ENCODE data around the gene TMEM269.

The TMEM269 gene

GRCh38 chr1:42784946-42785693, at the start of gene TMEM269:
TMEM269 (plus strand) TSS chr1:42784991; CDS start chr1:42789894, 4,903 bp downstream.
- DNase-seq, result peak; percentile 37

- DNase-seq, result no peak
Observed at GRCh38 chr1:42735056-42735455, 49.7 kb upstream of the TMEM269 start.

- DNase-seq, result no peak
Observed at GRCh38 chr1:42735477-42736105, 49.2 kb upstream of the TMEM269 start.

- DNase-seq, result no peak
Observed at GRCh38 chr1:42736152-42736551, 48.6 kb upstream of the TMEM269 start.

GRCh38 chr1:42736571-42737200, 48.1 kb upstream of the TMEM269 start:
- no peak for DNase-seq

- no peak for DNase-seq
Observed at GRCh38 chr1:42737257-42737656, 47.5 kb upstream of the TMEM269 start.

GRCh38 chr1:42737986-42738677, 46.7 kb upstream of the TMEM269 start:
- DNase-seq, result no peak

GRCh38 chr1:42738678-42739226, 46.0 kb upstream of the TMEM269 start:
- DNase-seq, result no peak

- no peak for DNase-seq
Observed at GRCh38 chr1:42739753-42740700, 44.8 kb upstream of the TMEM269 start, which contains the start of gene CLDN19. CLDN19 (minus strand) TSS chr1:42740236; CDS start chr1:42740063, 173 bp downstream.

- DNase-seq, result no peak
Observed at GRCh38 chr1:42740851-42741580, 43.8 kb upstream of the TMEM269 start.

- no peak for DNase-seq
Observed at GRCh38 chr1:42741706-42742105, 43.1 kb upstream of the TMEM269 start.

GRCh38 chr1:42742141-42742540, 42.6 kb upstream of the TMEM269 start:
- no peak for DNase-seq

- DNase-seq, result no peak
Observed at GRCh38 chr1:42742617-42743316, 42.0 kb upstream of the TMEM269 start.

GRCh38 chr1:42743317-42744147, 41.3 kb upstream of the TMEM269 start:
- DNase-seq, result no peak

- no peak for DNase-seq
Observed at GRCh38 chr1:42744148-42744413, 40.7 kb upstream of the TMEM269 start.

GRCh38 chr1:42745851-42746250, 38.9 kb upstream of the TMEM269 start:
- DNase-seq, result no peak

- DNase-seq, result no peak
Observed at GRCh38 chr1:42746436-42747105, 38.2 kb upstream of the TMEM269 start.

- DNase-seq, result peak; percentile 40 to 46
Observed at GRCh38 chr1:42747125-42747524, 37.7 kb upstream of the TMEM269 start.

- DNase-seq, result no peak
Observed at GRCh38 chr1:42748021-42748420, 36.8 kb upstream of the TMEM269 start.
